K562 (cell line): ENCODE measurements around the gene PTCH1. TPM values are rescaled to one million over a fixed set of nuclear protein-coding genes. Genes with fewer than 3 reads are reported as not detected.
A peak's percentile ranks its signal among the peaks of the same experiment; 100 is the strongest.

Experiments
- ATAC-seq: fragments of 200-7000 bp; cut with Tn5 transposase; 3 replicates; pipeline ENCODE4 v1.9.1; 2020; ENCODE audit warnings: moderate library complexity
- BruUV-seq: library from RNA; stranded (reverse); fragments of 400-500 nt; replicated peaks from 2 replicates; lab custom pipeline; 2021; lab: Mats Ljungman, UMichigan
- CTCF ChIA-PET: fragments of 300-600 bp; formaldehyde crosslinking; extraction: SDS; loops from one replicate; lab custom pipeline; 2021; ENCODE audit warnings: low intra/inter-chr PET ratio; lab: Yijun Ruan, JAX
- POLR2A ChIA-PET: fragments of 300-600, 350-650 bp; sonication (Branson Sonifier 250); formaldehyde crosslinking; extraction: SDS; loops from one replicate; lab custom pipeline; 2021; ENCODE audit warnings: antibody characterized with exemption, inconsistent platforms; lab: Yijun Ruan, JAX
- DNase-seq, 4 experiments: peaks; one replicate each; pipeline versions ENCODE4 v3.0.0 to v3.0.0-alpha.2; 2011 to 2018; ENCODE audit warnings: low spot score in 3 of 4, mixed read lengths in 3 of 4; ENCODE audit errors: extremely low read depth in 1 of 4
- FAIRE-seq: peaks from 2 replicates; lab custom pipeline; 2011; peaks lifted over from hg19 to GRCh38; lab: Jason Lieb, UNC
- H2AFZ ChIP-seq: 2 replicates; pipeline ENCODE4 v1.6.0; 2011; ENCODE audit warnings: low read depth, low read length, control low read depth, inconsistent platforms
- H3K27ac ChIP-seq: fragments of 200-600 bp; 3 replicates; pipeline ENCODE4 v1.8.0; 2011; ENCODE audit warnings: low read depth, mild to moderate bottlenecking, control low read depth, inconsistent platforms, low read length, moderate library complexity, mixed read lengths; ENCODE audit errors: extremely low read depth
- H3K27me3 ChIP-seq, 2 experiments: fragments of 300-600 bp in 1 of 2; 2 replicates in 1 of 2; 3 replicates in 1 of 2; pipeline versions ENCODE4 v1.6.0 to v1.8.0; 2011; ENCODE audit warnings: inconsistent platforms in 2 of 2, low read length in 2 of 2, mild to moderate bottlenecking in 1 of 2, mixed read lengths in 1 of 2, moderate library complexity in 1 of 2; ENCODE audit not compliant: control insufficient read depth in 2 of 2, insufficient read depth in 2 of 2
- H3K36me3 ChIP-seq: fragments of 300-600 bp; 3 replicates; pipeline ENCODE4 v1.8.0; 2011; ENCODE audit warnings: mild to moderate bottlenecking, low read length, inconsistent platforms; ENCODE audit not compliant: control insufficient read depth, insufficient read depth
- H3K4me1 ChIP-seq, 2 experiments: fragments of 200-600 bp in 1 of 2; replicated peaks in 1 of 2; 2 replicates in 1 of 2; 3 replicates in 1 of 2; pipeline versions ENCODE4 v1.5.1 to v1.8.0; 2011; ENCODE audit warnings: inconsistent platforms in 2 of 2, low read length in 2 of 2, mild to moderate bottlenecking in 1 of 2, mixed read lengths in 1 of 2, moderate library complexity in 1 of 2; ENCODE audit not compliant: control insufficient read depth in 2 of 2, insufficient read depth in 2 of 2
- H3K4me2 ChIP-seq: 2 replicates; pipeline ENCODE4 v1.6.1; 2011; ENCODE audit warnings: low read length, control low read depth, inconsistent platforms, mixed read lengths; ENCODE audit not compliant: insufficient read depth
- H3K4me3 ChIP-seq: fragments of 200-600 bp; sonication (generic), shearing (Covaris generic); 2 replicates; pipeline ENCODE4 v1.5.1; 2016; ENCODE audit warnings: control low read depth, inconsistent platforms
- H3K79me2 ChIP-seq: fragments of 200-600 bp; 3 replicates; pipeline ENCODE4 v1.8.0; 2011; ENCODE audit warnings: low read length, inconsistent platforms; ENCODE audit not compliant: control insufficient read depth, insufficient read depth
- H3K9ac ChIP-seq, 2 experiments: 2 replicates each; pipeline versions ENCODE4 v1.6.0 to v1.6.1; 2011; ENCODE audit warnings: low read depth in 2 of 2, low read length in 2 of 2, control low read depth in 1 of 2, inconsistent platforms in 1 of 2, mild to moderate bottlenecking in 1 of 2, mixed read lengths in 1 of 2; ENCODE audit not compliant: insufficient read depth in 1 of 2
- H3K9me1 ChIP-seq: one replicate; pipeline ENCODE4 v1.6.0; 2011; ENCODE audit warnings: inconsistent platforms, mild to moderate bottlenecking, low read length, moderate library complexity; ENCODE audit not compliant: control insufficient read depth, insufficient read depth
- H3K9me3 ChIP-seq: replicated peaks from 2 replicates; pipeline ENCODE4 v1.5.1; 2011; ENCODE audit warnings: low read depth, low read length, inconsistent platforms; ENCODE audit not compliant: control insufficient read depth, insufficient read depth
- H4K20me1 ChIP-seq: replicated peaks from 2 replicates; pipeline ENCODE4 v1.6.1; 2011; ENCODE audit warnings: low read length, inconsistent platforms, mixed read lengths; ENCODE audit not compliant: control insufficient read depth, insufficient read depth
- MCM7 ChIP-seq, 2 experiments: fragments of 450-650 bp; IDR thresholded peaks; 2 replicates each; pipeline ENCODE4 v1.6.1; 2016 to 2018
- PPARD ChIP-seq: fragments of 250-450 bp; sonication (Bioruptor Pico); IDR thresholded peaks from 2 replicates; pipeline ENCODE4 v1.8.0; 2022; ENCODE audit warnings: inconsistent platforms, mild to moderate bottlenecking, moderate library complexity
- TEAD2 ChIP-seq: fragments of 450-650 bp; IDR thresholded peaks from 2 replicates; pipeline ENCODE4 v1.6.1; 2016; ENCODE audit warnings: missing genetic modification characterization, control low read depth, missing compliant biosample characterization
- ZNF311 ChIP-seq: fragments of 250-450 bp; sonication (Bioruptor Pico); IDR thresholded peaks from 2 replicates; pipeline ENCODE4 v1.4.0; 2020; ENCODE audit warnings: mild to moderate bottlenecking, moderate library complexity
- ZNF445 ChIP-seq: fragments of 250-450 bp; sonication (Bioruptor Pico); IDR thresholded peaks from 2 replicates; pipeline ENCODE4 v1.4.0; 2020; ENCODE audit warnings: low read depth, mild to moderate bottlenecking, moderate library complexity
- WGBS: fragments of 100-300 bp; shearing (Covaris generic); methylation state at CpG from one replicate; pipeline ENCODE4 v1.1.6; 2016; ENCODE audit warnings: low coverage, mixed read lengths; ENCODE audit not compliant: insufficient coverage; ENCODE audit errors: missing lambda C conversion rate; 5-methylcytosine and 5-hydroxymethylcytosine counted together
- in situ Hi-C: fragments of 300-500 bp; cut with MboI; formaldehyde crosslinking; loops from 4 replicates; pipeline ENCODE4 v1.15.0; 2018; ENCODE audit warnings: inconsistent platforms, mixed read lengths
- intact Hi-C: fragments of 100-400 bp; cut with micrococcal nuclease; formaldehyde crosslinking; loops from 2 replicates; pipeline ENCODE4 v1.14.2; 2022
- polyA plus RNA-seq, 8 experiments: library from polyadenylated mRNA; depleted of rRNA in 4 of 8; stranded (reverse) in 5 of 8; unstranded in 3 of 8; fragments of >200 nt; fragmentation: Nextera tagmentation in 2 of 8; fragmentation: Illumina TruSeq in 1 of 8; extraction: Ambion mirVana in 2 of 8; extraction: Trizol in 1 of 8; gene quantifications; 2 replicates each; pipeline versions ENCODE4 v1.2.1 to v1.2.3, GENCODE V29; 2011 to 2014; ENCODE audit warnings: inconsistent platforms in 1 of 8, missing spikeins in 1 of 8
- total RNA-seq, 7 experiments: library from RNA; depleted of rRNA in 6 of 7; stranded (reverse); fragments of >200 nt in 6 of 7; fragmentation: Illumina TruSeq in 2 of 7; extraction: Trizol in 2 of 7; gene quantifications; 2 replicates each; pipeline versions ENCODE4 v1.2.1 to v1.2.3, GENCODE V29; 2011 to 2021; ENCODE audit warnings: low replicate concordance in 1 of 7
- TF ChIP-seq, protein P1 (sequence below), 2 experiments: IDR thresholded peaks; 2 replicates each; pipeline ENCODE4 v1.6.1; 2011; ENCODE audit warnings: borderline replicate concordance in 1 of 2, control low read depth in 1 of 2, low read depth in 1 of 2, low read length in 1 of 2, mild to moderate bottlenecking in 1 of 2, mixed read lengths in 1 of 2, moderate library complexity in 1 of 2; ENCODE audit not compliant: insufficient read depth in 1 of 2, insufficient read length in 1 of 2, poor library complexity in 1 of 2, severe bottlenecking in 1 of 2; ENCODE audit errors: extremely low read depth in 1 of 2
- TF ChIP-seq, protein P2 (sequence below): fragments of 250-450 bp; sonication (Bioruptor Pico); IDR thresholded peaks from 2 replicates; pipeline ENCODE4 v1.4.0; 2020; ENCODE audit warnings: mild to moderate bottlenecking, moderate library complexity, borderline replicate concordance

Gene PTCH1
- total and polyA plus RNA-seq, 9 of the 15 experiments (the other 6 are each of a cell fraction or from before 2014, with no cell fraction given), result 0.70 to 9.9 (median 3.8) TPM

- Histone ChIP-seq H3K9me1 (no peaks in the 10 kb centered on the region), H3K4me2 (peak overlapping the region; percentile 84), H3K27ac (peak overlapping the region; percentile 88), H3K79me2 (peaks cover 51% of the 10 kb centered on the region), H3K4me1 (peaks cover 19 to 42% of the 10 kb centered on the region in 2 experiments; a peak in 4 of 5 replicates), H2AFZ (peak overlapping the region; percentile 88), H4K20me1 (0 out of 2 replicates have a peak, but pooled peaks cover 3% of the 10 kb centered on the region), H3K9ac (peak overlapping the region; percentile 77 to 93), H3K9me3 (no peaks in the 10 kb centered on the region), H3K4me3 (peak overlapping the region; percentile 84), H3K36me3 (no peaks in the 10 kb centered on the region), H3K27me3 (no peaks in the 10 kb centered on the region)
- DNase-seq (peak; percentile 80 to 86 (median 83)), FAIRE-seq (peak; percentile 26), ATAC-seq (peak; percentile 32)
- intact Hi-C loops, result loop anchor here (2.0 to 5.0 kb wide), 4 partner anchors 43 to 94 kb away; no protein-coding TSS in a partner anchor
- BruUV-seq, result no TSS peak
- WGBS, result under 1% methylated on average over 25 of the region's 81 CpGs
- ChIA-PET CTCF (interaction anchor here (0.6 kb wide), 1 partner anchor 57 kb away, joined by 3 read pairs; no protein-coding TSS in a partner anchor), POLR2A (interaction anchor here (0.7 to 1.0 kb wide), 2 partner anchors 17 to 25 kb away, joined by 3 to 4 read pairs; no protein-coding TSS in a partner anchor)
- in situ Hi-C loops, result no loop called here
- TF ChIP-seq ZNF445 (CRISPR knock-in tag), result no peak
- TF ChIP-seq, protein P1, sequence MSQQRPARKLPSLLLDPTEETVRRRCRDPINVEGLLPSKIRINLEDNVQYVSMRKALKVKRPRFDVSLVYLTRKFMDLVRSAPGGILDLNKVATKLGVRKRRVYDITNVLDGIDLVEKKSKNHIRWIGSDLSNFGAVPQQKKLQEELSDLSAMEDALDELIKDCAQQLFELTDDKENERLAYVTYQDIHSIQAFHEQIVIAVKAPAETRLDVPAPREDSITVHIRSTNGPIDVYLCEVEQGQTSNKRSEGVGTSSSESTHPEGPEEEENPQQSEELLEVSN (IDR thresholded peaks at IDR 0.05; ENCODE audit: borderline replicate concordance in 1 of 2, extremely low read depth in 1 of 2, insufficient read depth in 1 of 2, insufficient read length in 1 of 2, low read depth in 1 of 2, low read length in 1 of 2, poor library complexity in 1 of 2, severe bottlenecking in 1 of 2), result peak in 1 of 2 experiments; percentile 14
- TF ChIP-seq ZNF311, result no peak
- TF ChIP-seq PPARD (CRISPR knock-in tag), result no peak
- TF ChIP-seq, protein P2, sequence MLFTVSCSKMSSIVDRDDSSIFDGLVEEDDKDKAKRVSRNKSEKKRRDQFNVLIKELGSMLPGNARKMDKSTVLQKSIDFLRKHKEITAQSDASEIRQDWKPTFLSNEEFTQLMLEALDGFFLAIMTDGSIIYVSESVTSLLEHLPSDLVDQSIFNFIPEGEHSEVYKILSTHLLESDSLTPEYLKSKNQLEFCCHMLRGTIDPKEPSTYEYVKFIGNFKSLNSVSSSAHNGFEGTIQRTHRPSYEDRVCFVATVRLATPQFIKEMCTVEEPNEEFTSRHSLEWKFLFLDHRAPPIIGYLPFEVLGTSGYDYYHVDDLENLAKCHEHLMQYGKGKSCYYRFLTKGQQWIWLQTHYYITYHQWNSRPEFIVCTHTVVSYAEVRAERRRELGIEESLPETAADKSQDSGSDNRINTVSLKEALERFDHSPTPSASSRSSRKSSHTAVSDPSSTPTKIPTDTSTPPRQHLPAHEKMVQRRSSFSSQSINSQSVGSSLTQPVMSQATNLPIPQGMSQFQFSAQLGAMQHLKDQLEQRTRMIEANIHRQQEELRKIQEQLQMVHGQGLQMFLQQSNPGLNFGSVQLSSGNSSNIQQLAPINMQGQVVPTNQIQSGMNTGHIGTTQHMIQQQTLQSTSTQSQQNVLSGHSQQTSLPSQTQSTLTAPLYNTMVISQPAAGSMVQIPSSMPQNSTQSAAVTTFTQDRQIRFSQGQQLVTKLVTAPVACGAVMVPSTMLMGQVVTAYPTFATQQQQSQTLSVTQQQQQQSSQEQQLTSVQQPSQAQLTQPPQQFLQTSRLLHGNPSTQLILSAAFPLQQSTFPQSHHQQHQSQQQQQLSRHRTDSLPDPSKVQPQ (CRISPR knock-in tag), result no peak
- no peak for TF ChIP-seq MCM7 (IDR thresholded peaks at IDR 0.05)
- TF ChIP-seq TEAD2 (tag), result no peak
These were observed 10.9 kb downstream of the PTCH1 start for GRCh38 chr9:95505717-95506427.
